22Rv1 (cell line): ENCODE measurements around the gene ATP8B3.
"Not testable (repeated sequence)": the region's sequence is repeated elsewhere in the genome, so short reads cannot be mapped to it uniquely, and the experiment has no call there.

Experiments
- ZFX ChIP-seq: fragments of 450-650 bp; IDR thresholded peaks from 2 replicates; pipeline ENCODE4 v1.6.1; 2017; ENCODE audit warnings: antibody characterized with exemption, borderline replicate concordance
- TF ChIP-seq, protein P1 (sequence below): fragments of 450-650 bp; IDR thresholded peaks from 2 replicates; pipeline ENCODE4 v1.5.1; 2017; ENCODE audit warnings: mild to moderate bottlenecking

DNA sequence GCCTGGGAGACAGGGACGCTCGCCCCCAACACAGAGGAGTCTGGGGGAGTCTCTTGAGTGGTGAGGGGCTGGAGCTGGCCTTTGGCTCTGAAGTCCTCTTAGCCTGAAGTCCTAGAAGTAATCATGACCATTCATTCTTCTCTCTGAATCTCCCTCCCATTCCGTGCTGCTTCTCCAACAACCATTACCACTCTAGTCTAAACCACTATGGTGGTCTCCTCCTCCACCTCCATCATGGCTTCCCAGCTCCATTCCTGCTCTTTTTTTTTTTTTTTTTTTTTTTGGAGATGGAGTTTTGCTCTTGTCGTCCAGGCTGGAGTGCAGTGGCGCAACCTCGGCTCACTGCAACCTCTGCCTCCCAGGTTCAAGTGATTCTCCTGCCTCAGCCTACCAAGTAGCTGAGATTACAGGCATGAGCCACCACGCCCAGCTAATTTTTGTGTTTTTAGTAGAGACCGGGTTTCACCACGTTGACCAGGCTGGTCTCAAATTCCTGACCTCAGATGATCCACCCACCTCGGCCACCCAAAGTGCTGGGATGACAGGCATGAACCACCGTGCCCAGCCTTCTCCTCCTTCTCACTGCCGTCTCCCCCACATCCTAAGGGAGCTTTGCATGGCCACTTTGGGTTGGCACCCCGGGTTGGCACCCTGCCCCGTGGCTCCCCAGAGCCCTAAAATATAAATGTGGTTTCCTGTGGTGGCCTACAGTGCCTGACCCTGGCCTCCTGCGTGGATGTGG lies 51.1 kb downstream of the ATP8B3 start:
- TF ChIP-seq, protein P1, sequence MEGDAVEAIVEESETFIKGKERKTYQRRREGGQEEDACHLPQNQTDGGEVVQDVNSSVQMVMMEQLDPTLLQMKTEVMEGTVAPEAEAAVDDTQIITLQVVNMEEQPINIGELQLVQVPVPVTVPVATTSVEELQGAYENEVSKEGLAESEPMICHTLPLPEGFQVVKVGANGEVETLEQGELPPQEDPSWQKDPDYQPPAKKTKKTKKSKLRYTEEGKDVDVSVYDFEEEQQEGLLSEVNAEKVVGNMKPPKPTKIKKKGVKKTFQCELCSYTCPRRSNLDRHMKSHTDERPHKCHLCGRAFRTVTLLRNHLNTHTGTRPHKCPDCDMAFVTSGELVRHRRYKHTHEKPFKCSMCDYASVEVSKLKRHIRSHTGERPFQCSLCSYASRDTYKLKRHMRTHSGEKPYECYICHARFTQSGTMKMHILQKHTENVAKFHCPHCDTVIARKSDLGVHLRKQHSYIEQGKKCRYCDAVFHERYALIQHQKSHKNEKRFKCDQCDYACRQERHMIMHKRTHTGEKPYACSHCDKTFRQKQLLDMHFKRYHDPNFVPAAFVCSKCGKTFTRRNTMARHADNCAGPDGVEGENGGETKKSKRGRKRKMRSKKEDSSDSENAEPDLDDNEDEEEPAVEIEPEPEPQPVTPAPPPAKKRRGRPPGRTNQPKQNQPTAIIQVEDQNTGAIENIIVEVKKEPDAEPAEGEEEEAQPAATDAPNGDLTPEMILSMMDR: not testable (repeated sequence)
- TF ChIP-seq ZFX: not testable (repeated sequence)
